ENCODE data around the gene SHISA9.
"Not testable (repeated sequence)": the region's sequence is repeated elsewhere in the genome, so short reads cannot be mapped to it uniquely, and the experiment has no call there.

Gene SHISA9

DNA sequence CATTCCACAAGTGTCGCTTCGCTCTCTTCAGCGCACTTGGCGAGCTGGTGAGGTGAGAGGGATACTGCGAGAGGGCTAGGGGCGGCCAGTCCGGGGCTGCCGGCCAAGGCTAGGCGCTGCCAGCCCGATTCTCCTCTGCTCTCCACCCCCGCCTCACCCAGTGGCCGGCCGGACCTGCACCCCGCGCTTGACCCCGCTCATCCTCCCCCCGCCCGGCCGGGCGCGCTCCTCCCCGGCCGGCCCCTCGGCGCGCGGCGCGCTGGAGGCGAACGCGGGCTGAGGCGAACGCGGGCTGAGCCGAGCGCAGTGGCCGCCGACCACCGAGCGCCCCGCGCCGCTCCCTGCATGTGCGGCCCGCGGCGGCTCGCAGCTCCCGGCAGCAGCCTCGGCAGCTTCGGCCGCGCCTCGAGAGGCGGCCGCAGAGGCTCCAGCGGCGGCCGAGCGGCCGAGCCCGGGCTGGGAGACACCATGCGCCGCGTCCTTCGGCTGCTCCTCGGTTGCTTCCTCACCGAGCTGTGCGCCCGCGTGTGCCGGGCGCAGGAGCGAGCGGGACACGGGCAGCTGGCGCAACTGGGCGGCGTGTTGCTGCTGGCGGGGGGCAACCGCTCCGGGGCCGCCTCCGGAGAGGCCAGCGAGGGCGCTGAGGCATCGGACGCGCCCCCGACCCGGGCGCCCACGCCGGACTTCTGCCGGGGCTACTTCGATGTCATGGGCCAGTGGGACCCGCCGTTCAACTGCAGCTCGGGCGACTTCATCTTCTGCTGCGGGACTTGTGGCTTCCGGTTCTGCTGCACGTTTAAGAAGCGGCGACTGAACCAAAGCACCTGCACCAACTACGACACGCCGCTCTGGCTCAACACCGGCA lies at the start of gene SHISA9:
Gene SHISA9, plus strand, starts transcription at position 2 of the 865 bp plus-strand sequence.
- no peak for DNase-seq (ENCODE audit: extremely low read depth in 1 of 2, low read depth in 1 of 2)

DNA sequence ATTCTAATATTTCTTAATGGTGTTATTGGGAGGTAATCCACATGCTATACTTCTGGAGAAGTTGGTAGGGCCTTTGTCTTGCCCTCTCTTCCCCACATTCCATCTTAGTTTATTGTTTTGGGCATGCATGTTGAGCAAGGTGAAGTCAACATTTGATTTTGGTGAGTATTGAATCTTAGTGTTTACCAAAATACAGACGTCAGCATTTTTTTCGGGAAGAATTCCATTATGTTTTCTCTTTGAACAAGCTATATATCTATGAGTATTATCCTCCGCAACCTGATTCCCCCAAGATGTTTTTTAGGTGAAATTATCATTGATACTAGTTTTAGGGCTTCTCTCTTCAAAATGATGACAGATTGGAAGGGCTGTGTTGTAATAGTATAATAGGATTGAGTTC lies 47.4 kb upstream of the SHISA9 start:
- no peak for DNase-seq (ENCODE audit: extremely low read depth in 1 of 2, low read depth in 1 of 2)

DNA sequence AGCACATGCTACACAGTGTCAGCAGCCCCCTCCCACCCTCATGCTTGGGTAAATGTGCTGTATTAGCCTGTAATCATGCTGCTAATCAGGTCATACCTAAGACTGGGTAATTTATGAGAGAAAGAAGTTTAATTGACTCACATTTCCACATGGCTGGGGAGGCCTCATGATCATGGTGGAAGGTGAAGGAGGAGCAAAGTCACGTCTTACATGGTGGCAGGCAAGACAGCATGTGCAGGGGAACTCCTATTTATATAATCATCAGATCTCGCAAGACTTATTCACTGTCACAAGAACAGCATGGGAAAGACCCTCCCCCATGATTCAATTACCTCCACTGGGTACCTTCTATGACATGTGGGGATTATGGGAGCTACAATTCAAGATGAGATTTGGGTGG lies 44.0 kb upstream of the SHISA9 start:
- not testable (repeated sequence) for DNase-seq (ENCODE audit: extremely low read depth in 1 of 2, low read depth in 1 of 2)

DNA sequence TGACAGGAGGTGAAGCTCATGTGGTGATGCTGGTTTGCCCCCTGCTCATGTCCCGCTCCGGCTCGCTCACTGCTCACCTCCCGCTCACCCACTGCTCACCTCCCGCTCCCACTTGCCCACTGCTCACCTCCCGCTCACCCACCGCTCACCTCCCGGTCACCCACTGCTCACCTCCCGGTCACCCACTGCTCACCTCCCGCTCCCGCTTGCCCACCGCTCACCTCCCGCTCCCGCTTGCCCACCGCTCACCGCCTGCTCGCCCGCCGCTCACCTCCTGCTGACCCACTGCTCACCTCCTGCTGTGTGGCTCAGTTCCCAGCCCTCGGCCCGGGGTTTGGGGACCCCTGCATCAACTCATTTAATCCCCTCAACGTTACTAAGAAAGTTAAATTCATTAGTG lies 39.1 kb upstream of the SHISA9 start:
- no peak for DNase-seq (ENCODE audit: extremely low read depth in 1 of 2, low read depth in 1 of 2)

DNA sequence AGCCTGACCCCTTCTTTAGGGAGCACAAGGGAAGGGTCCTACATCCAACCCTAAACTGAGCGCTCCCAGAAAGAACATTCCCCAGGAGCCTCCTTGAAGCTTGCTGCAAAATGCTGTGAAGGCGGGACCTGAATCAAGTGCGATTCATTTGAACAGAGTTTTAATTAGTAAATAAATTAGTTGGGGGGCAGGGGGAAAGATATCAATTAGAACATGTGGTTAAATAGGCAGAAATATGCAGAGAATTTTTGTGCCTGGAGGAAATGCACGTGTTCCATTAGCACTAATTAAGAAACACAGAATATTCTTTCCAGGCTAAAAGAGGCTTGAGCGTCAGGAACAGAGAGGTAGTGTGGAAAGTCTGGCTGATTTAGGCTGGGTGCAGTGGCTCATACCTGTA lies 38.5 kb upstream of the SHISA9 start:
- no peak for DNase-seq (ENCODE audit: extremely low read depth in 1 of 2, low read depth in 1 of 2)

DNA sequence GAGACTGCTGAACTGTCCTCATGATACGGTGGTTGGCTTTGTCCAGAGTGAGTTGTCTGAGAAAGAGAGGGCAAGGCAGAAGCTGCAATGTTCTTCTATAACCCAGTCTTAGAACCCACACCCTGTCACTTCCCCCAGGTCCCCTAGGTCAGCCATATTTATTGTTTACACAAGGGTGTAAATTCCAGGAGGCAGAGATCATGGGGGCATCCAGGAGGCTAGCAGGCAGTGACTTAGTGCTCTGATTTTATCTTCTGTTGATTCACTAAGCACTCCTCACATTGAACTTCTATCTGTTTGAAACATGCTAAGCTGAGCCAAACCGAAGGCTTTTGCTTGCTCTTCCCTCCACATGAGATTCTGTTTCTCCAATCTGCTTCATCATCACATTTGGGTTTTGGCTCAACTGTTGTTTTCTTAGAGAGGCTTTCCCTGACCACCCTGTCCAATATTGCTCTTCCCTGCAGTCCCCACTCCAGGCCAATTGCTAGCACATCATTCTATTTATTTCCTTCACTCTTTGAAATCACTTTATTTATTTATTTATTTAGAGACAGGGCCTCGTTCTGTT lies 34.3 kb upstream of the SHISA9 start:
- no peak for DNase-seq (ENCODE audit: extremely low read depth in 1 of 2, low read depth in 1 of 2)

DNA sequence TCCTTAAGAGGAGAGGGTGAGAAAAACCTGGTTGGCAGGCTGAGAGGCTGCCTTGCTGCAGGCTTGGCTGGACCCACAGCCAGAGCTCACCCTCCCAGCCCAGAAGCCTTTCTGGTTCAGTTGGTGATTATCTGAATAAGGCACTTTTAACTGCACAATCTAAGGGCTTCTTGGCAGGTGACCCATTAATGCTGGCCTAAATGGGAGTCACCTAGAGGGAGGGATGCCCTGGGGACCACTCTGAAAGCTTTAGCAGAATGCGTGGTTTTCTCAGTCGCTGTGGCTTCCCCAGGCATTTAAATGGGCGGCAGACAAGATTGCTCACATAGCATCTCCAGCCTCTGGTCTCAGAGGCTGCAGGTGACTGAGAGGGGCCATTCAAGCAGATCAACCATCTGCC lies 33.2 kb upstream of the SHISA9 start:
- DNase-seq (ENCODE audit: extremely low read depth in 1 of 2, low read depth in 1 of 2) = no peak

DNA sequence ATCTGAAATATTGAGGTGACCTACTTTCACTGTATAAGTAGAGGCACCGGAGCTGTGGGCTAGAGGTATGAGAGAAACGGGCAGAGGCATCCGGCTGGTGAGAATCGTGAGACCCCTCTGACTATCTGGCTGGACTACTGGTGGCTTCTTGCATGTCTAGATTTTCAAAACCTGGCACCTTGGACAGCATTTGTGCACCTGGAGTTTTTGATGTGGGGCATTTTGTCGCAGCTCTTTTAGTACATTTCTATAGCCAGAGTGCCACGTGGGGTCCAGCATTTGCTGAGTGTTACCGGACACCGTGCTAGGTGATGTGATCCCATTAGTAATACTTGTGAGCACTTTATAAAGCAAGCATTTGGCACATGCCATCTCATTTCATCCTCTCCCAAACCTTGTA lies 32.6 kb upstream of the SHISA9 start:
- no peak for DNase-seq (ENCODE audit: extremely low read depth in 1 of 2, low read depth in 1 of 2)

DNA sequence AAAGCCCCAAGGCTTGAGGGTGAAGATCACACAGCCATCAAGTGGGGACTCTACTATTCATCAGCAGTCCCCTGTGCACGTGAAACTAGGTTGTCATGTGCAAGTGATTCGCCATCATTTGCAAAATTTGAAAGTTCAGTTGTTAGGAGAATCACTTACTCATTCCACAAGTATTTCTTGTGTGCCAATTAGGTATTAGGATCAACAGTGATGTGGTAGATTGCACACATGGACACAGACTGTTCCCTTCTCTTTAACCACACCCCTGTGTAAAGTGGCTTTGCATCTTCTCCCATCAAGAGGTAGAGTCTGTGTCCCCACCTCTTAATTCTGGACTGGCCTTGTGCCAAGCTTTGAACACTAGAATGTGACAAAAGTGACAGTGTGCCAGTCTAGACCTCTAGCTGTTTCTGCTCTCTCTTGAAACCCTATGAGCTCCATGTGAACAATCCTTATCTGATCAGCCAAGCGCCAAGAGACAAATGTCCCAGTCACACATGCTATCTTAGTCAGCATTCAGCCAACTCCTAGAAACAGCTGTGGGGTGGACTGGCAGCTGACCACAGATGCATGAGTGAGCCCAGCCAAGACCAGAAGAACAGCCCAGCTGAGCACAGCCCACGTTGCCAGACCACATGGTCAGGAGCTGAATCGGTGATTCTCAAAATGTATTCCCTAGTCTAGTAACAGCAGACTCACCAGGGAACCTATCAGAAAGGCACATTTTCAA lies 31.5 kb upstream of the SHISA9 start:
- DNase-seq (ENCODE audit: extremely low read depth in 1 of 2, low read depth in 1 of 2) = no peak

DNA sequence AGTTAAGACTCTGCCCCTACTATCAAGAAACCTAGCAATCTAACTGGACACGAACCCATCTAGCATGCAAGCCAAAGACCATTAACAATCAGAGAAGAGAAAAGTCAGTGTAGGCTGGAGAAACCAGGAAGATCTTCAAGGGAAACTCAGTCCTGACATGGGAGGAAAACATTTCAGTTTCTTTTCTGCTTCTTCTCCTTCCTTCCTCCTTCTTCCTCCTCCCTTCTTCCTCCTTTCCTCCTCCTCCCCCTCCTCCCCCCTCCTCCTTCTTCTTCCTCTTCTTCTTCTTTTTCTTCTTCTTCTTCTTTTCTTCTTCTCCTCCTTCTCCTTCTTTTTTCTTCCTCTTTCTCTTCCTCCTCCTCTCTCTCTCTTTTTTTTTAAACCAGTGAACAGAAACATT lies 29.6 kb upstream of the SHISA9 start:
- no peak for DNase-seq (ENCODE audit: extremely low read depth in 1 of 2, low read depth in 1 of 2)

DNA sequence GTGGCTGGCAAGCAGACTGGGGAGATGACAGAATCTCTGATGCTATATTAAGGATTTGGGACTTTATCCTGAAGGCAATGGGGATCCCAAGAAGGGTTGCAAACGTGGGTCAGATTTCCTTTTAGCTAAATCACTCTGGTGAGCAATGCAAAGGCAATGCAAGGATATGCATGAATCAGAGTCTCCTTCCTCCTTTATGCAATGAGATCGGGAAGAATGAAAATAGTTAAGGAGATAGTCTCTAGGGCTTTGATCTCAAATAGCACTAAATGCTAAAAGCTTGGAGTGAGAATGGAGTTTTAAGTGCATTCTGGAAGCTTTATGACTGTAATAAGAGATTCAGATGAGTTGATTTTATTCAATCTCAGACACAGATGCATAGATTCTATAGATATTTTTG lies 27.2 kb upstream of the SHISA9 start:
- no peak for DNase-seq (ENCODE audit: extremely low read depth in 1 of 2, low read depth in 1 of 2)

DNA sequence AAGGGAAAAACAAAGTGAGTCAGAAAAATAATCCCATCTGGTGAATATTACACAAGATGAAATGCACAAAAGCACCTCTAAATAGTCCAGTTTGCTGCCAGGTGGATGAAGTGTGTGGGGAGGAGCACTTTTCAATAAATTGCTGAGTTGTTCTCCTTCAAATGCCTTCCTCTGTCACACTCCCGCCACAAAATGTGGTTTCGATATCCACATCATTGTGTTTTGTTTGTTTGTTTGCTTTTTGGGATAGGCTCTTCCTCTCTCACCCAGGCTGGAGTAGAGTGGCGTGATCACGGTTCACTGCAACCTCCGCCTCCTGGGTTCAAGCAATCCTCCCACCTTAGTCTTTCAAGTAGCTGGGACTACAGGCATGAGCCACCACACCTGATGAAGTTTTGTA lies 24.6 kb upstream of the SHISA9 start:
- no peak for DNase-seq (ENCODE audit: extremely low read depth in 1 of 2, low read depth in 1 of 2)

DNA sequence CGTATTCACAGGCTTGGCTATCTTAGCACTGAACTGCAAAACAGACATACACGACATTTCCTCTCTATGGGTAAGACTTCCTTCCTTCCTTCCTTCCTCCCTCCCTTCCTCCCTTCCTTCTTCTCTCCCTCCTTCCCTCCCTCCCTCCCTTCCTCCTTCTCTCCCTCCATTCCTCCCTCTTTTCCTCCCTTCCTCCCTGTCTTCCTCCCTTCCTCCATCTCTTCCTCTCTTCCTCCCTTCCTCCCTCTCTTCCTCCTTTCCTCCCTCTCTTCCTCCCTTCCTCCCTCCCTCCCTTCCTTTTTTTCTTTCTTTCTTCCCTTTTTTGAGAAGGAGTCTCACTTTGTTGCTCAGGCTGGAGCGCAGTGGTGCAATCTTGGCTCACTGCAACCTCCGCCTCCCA lies 22.4 kb upstream of the SHISA9 start:
- DNase-seq (ENCODE audit: extremely low read depth in 1 of 2, low read depth in 1 of 2) = no peak

DNA sequence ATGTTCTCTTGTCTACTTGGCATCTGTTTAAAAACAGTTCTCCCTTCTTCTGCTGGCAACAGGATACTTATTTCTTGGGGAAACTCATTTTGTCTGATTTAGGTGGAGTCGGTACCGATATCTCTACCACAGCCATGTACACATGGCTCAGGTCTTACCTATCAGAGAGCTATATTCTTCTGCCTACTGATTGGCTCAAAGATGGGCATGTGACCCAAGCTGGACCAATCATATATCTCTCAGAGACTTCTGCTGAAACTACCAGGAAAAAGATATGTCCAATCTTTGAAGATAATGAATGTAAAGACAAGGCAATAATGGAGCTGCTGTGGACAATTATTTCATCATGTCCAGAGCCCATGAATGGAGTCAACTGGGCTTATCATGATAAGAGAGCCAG lies 21.6 kb upstream of the SHISA9 start:
- no peak for DNase-seq (ENCODE audit: extremely low read depth in 1 of 2, low read depth in 1 of 2)

DNA sequence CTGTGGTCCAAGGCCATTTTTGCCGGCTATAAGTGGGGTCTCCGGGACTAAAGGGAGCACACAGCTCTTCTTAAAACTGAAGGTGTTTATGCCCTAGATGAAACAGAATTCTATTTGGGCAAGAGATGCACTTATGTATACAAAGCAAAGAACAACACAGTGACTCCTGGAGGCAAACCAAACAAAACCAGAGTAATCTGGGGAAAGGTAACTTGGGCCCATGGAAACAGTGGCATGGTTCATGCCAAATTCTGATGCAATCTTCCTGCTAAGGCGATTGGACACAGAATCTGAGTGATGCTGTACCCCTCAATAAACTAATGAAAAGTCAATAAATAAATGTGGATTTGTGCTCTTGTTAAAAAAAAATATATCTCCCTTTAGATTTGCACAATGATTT lies 20.2 kb upstream of the SHISA9 start:
- no peak for DNase-seq (ENCODE audit: extremely low read depth in 1 of 2, low read depth in 1 of 2)

DNA sequence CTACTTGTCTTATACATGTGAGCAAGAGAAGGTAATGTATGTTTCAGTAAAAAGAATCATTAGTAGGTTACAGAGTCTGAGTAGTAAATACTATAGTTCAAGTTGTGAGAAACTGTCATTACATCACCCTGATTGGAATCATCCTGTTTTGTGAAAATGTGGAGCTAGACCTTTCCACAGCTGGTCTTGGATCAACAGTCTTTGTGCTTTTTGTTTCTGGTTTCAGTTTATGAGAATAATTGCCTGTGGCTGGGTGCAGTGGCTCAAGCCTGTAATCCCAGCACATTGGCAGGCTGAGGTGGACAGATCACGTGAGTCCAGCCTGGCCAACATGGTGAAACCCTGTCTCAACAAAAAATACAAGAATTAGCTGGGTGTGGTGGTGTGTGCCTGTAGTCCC lies 19.7 kb upstream of the SHISA9 start:
- no peak for DNase-seq (ENCODE audit: extremely low read depth in 1 of 2, low read depth in 1 of 2)

DNA sequence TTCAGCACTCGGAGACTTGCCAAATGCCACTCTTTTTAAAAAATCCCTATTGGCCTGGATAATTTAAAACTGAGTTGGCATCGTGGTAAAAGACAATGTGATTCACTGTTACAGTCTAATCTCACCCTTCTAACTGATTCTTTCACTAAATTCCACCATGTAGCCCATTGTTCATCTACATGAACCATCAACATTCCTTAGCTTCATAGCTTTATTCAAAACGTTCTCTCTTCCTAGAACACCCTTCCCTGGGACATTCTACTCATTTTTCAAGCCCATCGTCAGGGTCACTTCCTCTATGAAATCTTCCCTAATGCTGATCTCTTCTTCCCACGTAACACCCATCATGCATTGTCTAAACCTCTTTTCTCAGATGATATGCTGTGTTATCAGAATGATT lies 15.7 kb upstream of the SHISA9 start:
- no peak for DNase-seq (ENCODE audit: extremely low read depth in 1 of 2, low read depth in 1 of 2)

DNA sequence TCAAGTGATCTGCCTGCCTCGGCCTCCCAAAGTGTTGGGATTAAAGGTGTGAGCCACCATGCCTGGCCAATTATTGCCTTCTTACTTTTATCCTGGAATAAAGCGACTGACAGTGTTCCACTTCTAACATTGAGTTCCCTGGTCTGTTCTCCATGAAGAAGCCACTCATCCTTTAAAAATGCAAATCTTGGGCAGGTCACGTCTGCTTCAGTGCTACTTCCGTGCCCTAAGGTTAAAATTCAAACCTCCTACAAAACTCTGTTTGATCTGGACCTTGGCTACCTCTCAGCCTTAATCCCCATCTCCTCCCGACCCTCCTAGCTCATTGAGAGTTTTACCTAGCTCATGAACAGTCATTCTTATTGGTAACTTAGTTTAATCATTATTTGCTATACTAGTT lies 9.6 kb upstream of the SHISA9 start:
- no peak for DNase-seq (ENCODE audit: extremely low read depth in 1 of 2, low read depth in 1 of 2)

DNA sequence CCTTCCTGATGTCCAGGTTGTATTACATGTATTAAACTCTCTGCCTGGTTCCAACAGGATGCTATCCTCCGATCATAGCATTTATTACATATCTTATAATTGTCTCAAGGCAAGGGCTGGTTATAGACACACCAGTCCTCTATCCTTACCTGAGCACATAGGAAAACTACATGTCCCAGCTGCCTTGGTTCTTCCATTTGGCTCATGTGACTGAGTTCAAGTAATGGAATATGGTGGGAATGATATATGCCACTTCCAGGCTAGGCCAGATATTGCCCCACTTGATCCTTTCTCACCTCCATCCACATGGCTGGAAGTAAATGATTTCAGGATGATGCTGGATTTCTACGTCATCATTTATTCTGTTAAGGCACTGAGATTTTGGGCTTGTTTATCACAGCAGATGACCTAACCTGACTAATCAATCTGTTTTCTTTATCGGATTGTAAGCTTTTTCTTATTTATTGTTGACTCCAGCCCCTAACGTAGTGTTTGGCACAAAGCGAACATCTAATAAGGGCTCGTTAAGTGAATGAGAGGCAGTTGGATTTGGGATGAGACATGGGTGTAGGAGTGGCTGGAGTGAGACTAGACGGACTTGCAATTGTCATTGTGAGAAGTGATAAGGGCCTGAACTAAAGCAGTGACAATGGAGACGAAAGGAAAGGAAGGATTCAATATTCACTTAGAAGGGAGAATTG lies 8.2 kb upstream of the SHISA9 start:
- no peak for DNase-seq (ENCODE audit: extremely low read depth in 1 of 2, low read depth in 1 of 2)

DNA sequence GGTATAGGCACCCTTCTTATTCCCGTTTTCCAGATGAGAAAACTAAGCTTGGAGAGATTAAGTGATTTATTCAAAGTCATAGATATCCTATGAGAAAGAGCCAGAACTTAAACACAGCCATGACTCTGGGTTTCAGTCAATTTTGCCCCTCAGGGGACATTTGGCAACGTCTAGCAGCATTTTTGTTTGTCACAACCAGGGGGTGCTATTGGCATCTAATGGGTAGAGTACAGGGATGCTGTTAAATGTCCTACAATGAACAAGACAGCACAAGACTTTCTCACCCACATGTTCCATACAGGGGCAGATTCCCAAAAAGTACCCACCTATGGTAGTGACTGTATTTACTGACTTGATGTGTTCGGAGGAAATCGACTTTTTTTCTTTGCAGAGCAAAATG lies 4.8 kb upstream of the SHISA9 start:
- DNase-seq (ENCODE audit: extremely low read depth in 1 of 2, low read depth in 1 of 2) = no peak

DNA sequence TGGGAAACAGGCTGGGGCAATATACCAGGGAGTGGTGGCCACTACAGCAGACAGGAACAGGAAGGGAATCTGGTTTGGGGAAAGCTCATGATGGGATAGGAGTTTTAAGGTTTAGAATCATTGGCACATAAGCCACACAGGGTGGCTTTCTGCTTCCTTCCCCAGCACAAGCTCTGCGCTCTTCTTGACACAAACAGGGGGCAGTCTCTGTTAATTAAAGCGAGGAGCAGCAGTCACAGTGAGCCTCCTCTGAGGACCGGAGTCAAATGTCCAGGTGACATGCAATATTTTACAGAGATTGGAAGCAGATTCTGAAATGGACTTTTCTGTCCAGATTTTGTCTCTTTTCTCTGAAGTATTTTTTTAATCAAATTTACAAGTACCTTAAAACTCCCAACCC lies 2.8 kb upstream of the SHISA9 start:
- no peak for DNase-seq (ENCODE audit: extremely low read depth in 1 of 2, low read depth in 1 of 2)
